ENCODE results near the gene SRGN. TPM values are rescaled to one million over a fixed set of nuclear protein-coding genes. Genes with fewer than 3 reads are reported as not detected.
A peak's percentile ranks its signal among the peaks of the same experiment; 100 is the strongest.

Gene SRGN
- total and polyA plus RNA-seq, 2 donors (not counting 1 experiment from before 2014, with no cell fraction given) = 47.3 to 52.3 TPM

- TF ChIP-seq EZH2 (IDR thresholded peaks at IDR 0.05; ENCODE audit: borderline replicate concordance, insufficient read depth, low read depth, low read length, poor library complexity, severe bottlenecking) (no peak), CTCF (IDR thresholded peaks at IDR 0.05) (no peak)
- no peak overlapping the region for H3K9ac ChIP-seq (ENCODE audit: low read length)
- H3K36me3 ChIP-seq (replicated peaks in 1 of 2; ENCODE audit: control extremely low read depth in 1 of 2, control insufficient read depth in 1 of 2, extremely low read depth in 1 of 2, insufficient read depth in 2 of 2, low read length in 1 of 2) = no peaks in the 10 kb centered on the region
- H3K79me2 ChIP-seq (ENCODE audit: control insufficient read depth, insufficient read depth, low read length) = no peaks in the 10 kb centered on the region
- ATAC-seq (ENCODE audit: low read depth) (no peak), DNase-seq (no peak)
- H3K4me2 ChIP-seq (replicated peaks; ENCODE audit: low read depth, low read length, poor library complexity, severe bottlenecking) = no peak overlapping the region
- Mint-ChIP-seq H3K4me1 (peaks cover 20% of the 10 kb centered on the region), H3K27me3 (no peaks in the 10 kb centered on the region), H3K9me3 (ENCODE audit: insufficient read depth) (no peaks in the 10 kb centered on the region), H3K4me3 (no peak overlapping the region), H3K27ac (no peak overlapping the region)
- WGBS (ENCODE audit: insufficient coverage) = 98% methylated on average over 5 of the region's 5 CpGs
- no peak overlapping the region for H3K27ac ChIP-seq (ENCODE audit: low read length in 2 of 2)
- no peak overlapping the region for H2AFZ ChIP-seq (ENCODE audit: insufficient read depth, low read depth, low read length, poor library complexity, severe bottlenecking)
- H3K4me3 ChIP-seq (ENCODE audit: control extremely low read depth in 1 of 5, extremely low read depth in 1 of 5, insufficient read depth in 1 of 5, low read depth in 2 of 5, low read length in 4 of 5) = no peak overlapping the region
- intact Hi-C loops (cut with micrococcal nuclease) = no loop called here
- POLR2A ChIA-PET = no interaction called here
- H3K9me3 ChIP-seq (ENCODE audit: control extremely low read depth in 1 of 3, control insufficient read depth in 2 of 3, insufficient read depth in 1 of 3, low read length in 2 of 3) = no peaks in the 10 kb centered on the region
- no peaks in the 10 kb centered on the region for H4K20me1 ChIP-seq (ENCODE audit: control insufficient read depth, insufficient read depth, low read length, poor library complexity, severe bottlenecking)
- H3K4me1 ChIP-seq (ENCODE audit: control insufficient read depth in 2 of 2, insufficient read depth in 2 of 2, low read length in 2 of 2) = peaks cover 12 to 25% of the 10 kb centered on the region in 2 donors
- no peaks in the 10 kb centered on the region for H3K27me3 ChIP-seq (replicated peaks in 1 of 4; ENCODE audit: control extremely low read depth in 1 of 4, control insufficient read depth in 3 of 4, insufficient read depth in 4 of 4, low read length in 3 of 4)
- CTCF ChIA-PET = no interaction called here
Observed at GRCh38 chr10:69042417-69042816, 45.5 kb upstream of the SRGN start.

DNA sequence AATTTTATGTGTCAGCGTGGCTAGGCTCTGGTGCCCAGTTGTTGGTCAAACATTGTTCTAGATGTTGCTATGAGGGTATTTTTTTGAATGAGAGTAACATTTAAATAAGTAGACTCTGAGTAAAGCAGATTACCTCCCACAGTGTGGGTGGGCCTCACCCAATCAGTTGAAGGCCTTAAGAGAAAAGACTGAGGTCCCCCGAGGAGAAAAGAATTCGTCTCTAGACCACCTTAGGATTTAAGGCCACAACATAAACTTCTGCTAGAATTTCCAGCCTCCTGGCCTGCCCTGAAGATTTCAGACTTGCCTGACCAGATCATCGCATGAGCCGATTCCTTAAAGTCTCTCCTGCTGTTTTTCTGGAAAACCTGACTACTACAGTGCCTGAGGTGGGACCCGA lies 45.1 kb upstream of the SRGN start:
- Mint-ChIP-seq H3K4me3 (no peak overlapping the region), H3K27ac (peak overlapping the region; percentile 10), H3K4me1 (peaks cover 20% of the 10 kb centered on the region), H3K27me3 (no peaks in the 10 kb centered on the region), H3K9me3 (ENCODE audit: insufficient read depth) (no peaks in the 10 kb centered on the region)
- Histone ChIP-seq H3K4me3 (ENCODE audit: control extremely low read depth in 1 of 5, extremely low read depth in 1 of 5, insufficient read depth in 1 of 5, low read depth in 2 of 5, low read length in 4 of 5) (no peak overlapping the region), H3K27me3 (replicated peaks in 1 of 4; ENCODE audit: control extremely low read depth in 1 of 4, control insufficient read depth in 3 of 4, insufficient read depth in 4 of 4, low read length in 3 of 4) (no peaks in the 10 kb centered on the region), H3K36me3 (replicated peaks in 1 of 2; ENCODE audit: control extremely low read depth in 1 of 2, control insufficient read depth in 1 of 2, extremely low read depth in 1 of 2, insufficient read depth in 2 of 2, low read length in 1 of 2) (no peaks in the 10 kb centered on the region), H2AFZ (ENCODE audit: insufficient read depth, low read depth, low read length, poor library complexity, severe bottlenecking) (no peak overlapping the region), H3K9ac (ENCODE audit: low read length) (no peak overlapping the region), H3K9me3 (ENCODE audit: control extremely low read depth in 1 of 3, control insufficient read depth in 2 of 3, insufficient read depth in 1 of 3, low read length in 2 of 3) (no peaks in the 10 kb centered on the region), H3K27ac (ENCODE audit: low read length in 2 of 2) (no peak overlapping the region), H3K79me2 (ENCODE audit: control insufficient read depth, insufficient read depth, low read length) (no peaks in the 10 kb centered on the region), H4K20me1 (ENCODE audit: control insufficient read depth, insufficient read depth, low read length, poor library complexity, severe bottlenecking) (no peaks in the 10 kb centered on the region), H3K4me1 (ENCODE audit: control insufficient read depth in 2 of 2, insufficient read depth in 2 of 2, low read length in 2 of 2) (peaks cover 12 to 25% of the 10 kb centered on the region in 2 donors), H3K4me2 (replicated peaks; ENCODE audit: low read depth, low read length, poor library complexity, severe bottlenecking) (no peak overlapping the region)
- TF ChIP-seq CTCF (IDR thresholded peaks at IDR 0.05) (no peak), EZH2 (IDR thresholded peaks at IDR 0.05; ENCODE audit: borderline replicate concordance, insufficient read depth, low read depth, low read length, poor library complexity, severe bottlenecking) (no peak)
- ChIA-PET POLR2A (no interaction called here), CTCF (no interaction called here)
- intact Hi-C loops (cut with micrococcal nuclease) = no loop called here
- ATAC-seq (ENCODE audit: low read depth) (no peak), DNase-seq (no peak)
- WGBS (ENCODE audit: insufficient coverage) = 99% methylated on average over 6 of the region's 6 CpGs
